NCI-H187 (cell line): ENCODE measurements around the gene KDM2B.
"Not testable (repeated sequence)": the region's sequence is repeated elsewhere in the genome, so short reads cannot be mapped to it uniquely, and the experiment has no call there.

Experiments
- DNase-seq, 2 experiments: peaks; one replicate each; lab custom pipeline; 2025; lab: John Stamatoyannopoulos, UW

The KDM2B gene

GRCh38 chr12:121584885-121585284, 4.1 kb upstream of the KDM2B start:
- not testable (repeated sequence) for DNase-seq

GRCh38 chr12:121583334-121583661, 2.5 kb upstream of the KDM2B start:
- DNase-seq, result not testable (repeated sequence)

- no peak for DNase-seq
These were observed 1.9 kb upstream of the KDM2B start for GRCh38 chr12:121582583-121583333.

DNA sequence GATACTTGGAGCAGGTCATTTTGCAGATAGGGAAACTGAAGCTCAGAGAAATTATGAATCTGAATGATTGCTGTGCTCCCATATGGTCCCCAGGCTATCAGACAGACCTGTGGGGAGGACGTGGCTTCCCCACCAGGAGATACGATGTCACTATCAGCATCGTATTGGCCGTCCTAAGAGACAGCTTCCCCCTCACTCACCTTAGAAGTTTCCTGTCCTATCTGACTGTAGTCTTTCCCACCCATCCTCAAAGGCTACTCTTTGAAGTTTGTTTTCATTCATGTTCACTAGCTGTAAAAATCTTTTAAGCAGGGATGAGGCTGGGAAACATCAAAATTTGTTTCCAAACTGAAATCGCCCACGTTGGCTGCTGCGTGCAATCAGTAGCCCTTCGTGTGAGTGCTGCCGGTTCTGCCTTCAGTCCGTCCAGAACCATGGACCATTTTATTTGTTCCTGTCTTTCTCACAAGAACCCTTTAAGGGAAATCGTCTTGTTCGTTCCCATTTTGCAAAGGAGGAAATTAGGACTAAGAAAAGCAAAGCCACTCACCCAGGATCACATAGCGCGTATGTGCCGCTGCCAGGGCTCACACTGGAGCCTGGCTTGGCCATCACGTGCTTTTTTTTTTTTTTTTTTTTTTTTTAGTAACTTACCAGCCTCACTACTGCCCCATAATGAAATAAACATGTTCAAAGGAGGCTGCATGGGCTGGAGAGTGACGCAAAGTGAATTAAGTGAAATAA, 1.0 kb upstream of the KDM2B start:
- peak in 1 of 2 experiments; percentile 52 for DNase-seq

DNA sequence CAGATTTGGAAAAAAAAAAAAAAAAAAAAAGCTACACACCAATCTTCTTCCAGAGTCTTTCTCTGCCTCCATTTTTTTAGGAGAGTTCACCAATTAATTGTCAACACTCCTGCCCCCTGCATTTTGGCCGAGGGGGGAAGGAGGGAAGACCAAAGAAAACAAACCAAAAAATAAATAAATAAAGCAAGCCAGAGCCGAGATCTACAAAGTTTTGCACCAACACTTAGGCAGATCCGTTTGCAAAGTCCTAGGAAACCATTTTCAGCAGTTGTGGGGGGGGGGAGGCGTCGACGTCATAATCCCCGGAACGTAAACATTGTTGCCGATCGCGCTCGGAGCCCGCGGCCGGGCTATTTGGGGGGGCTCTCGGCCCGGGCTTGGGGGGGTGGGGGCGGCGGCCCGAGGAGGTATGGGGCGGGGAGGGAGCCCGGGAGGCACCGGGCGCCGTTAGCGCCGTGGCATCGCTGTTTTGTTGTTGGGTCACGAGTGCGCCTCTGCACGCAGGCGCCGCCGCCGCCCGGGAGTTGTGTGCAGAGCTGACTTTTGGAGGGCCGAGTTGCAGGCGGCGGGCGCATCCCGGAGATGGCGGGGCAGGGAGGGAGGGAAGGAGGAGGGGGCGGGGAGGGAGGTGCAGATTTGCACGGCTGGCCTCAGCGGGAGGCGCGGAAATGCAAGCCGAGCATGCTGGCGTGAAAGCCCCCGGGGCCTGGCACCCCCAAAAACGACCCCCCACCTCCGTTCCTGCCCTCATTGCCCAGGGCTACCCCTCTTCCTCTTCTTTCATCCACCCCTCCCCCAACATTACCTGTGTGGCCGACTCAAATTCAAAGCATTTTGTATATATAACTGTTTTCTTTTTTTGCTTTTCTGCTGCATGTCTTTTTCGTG, 598 bp downstream of the KDM2B start:
- DNase-seq, result peak; percentile 71 to 84

DNA sequence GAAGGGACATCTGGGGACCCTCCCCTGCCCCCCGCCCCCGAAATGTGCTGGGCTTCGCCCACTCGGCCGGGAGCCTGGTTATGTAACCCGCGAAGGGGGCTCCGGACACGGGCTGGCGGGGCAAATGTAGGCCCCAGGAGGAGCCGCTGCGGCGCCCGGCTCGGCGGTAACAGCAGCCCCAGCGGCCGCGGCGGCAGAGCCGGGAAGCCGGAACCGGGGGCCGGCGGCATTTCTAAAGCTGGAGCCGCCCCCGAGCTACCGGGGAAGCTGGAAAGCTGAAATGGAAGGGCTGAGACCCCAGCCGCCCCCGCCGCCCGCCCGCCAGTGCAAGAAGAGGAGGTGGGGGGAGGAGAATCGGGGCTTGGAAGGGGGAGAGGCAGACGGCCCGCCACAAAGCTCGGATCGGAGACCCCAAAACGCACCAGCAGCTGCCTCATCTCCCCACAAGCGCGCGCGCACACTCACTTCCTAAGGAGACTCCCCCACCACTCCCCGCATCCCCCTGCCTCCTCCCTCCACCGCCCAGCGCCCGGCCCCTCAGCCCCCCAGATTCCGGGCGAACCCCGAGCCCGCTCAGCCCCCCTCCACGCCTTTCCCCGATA, 1.5 kb downstream of the KDM2B start:
- DNase-seq, result no peak

DNA sequence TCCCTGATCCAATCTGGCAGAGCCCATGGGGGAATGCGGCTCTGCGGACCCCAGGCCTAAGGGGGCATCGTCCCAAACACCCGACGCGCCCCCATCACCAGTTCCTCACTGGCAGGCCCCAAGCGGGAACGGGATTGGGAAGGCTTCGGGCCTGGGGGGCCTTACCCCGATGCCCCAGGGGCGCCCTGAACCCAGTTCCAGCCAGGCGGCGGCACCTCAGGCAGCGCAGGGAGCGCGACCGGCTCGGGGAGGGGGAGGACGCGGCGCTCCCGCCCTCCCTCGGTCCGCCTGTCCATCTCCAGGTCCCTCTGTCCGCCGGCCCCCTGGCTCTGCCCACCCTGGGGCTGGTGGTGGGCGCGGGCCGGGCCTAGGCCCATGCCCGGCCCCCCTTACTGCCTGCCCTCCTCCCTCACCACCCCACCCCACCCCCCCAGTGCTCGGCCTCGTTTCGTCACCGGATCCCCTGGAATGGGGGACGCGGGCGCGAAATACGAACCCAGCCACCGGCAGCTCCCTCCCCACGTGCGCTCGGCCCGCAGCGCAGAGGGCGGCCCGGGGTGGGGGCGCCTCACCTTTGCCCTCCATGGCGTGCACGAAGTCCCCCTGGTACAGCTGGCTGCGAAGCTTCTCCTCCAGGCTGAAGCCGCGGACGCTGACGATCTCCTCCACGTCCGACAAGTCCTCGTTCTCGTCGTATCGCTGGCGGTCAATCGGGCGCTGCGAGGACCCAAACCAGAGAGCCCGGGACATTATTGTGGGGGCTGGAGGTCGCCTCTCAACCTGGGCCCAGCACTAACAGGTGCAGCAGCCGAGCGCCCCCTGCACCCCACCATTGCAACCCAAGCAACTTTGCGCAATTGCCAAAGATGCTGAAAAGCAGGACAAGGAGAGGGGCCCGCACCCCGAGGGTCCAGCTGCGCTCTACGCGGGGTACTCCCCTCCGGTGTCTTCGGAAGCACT, 2.3 kb downstream of the KDM2B start:
- DNase-seq, result peak in 1 of 2 experiments; percentile 46

DNA sequence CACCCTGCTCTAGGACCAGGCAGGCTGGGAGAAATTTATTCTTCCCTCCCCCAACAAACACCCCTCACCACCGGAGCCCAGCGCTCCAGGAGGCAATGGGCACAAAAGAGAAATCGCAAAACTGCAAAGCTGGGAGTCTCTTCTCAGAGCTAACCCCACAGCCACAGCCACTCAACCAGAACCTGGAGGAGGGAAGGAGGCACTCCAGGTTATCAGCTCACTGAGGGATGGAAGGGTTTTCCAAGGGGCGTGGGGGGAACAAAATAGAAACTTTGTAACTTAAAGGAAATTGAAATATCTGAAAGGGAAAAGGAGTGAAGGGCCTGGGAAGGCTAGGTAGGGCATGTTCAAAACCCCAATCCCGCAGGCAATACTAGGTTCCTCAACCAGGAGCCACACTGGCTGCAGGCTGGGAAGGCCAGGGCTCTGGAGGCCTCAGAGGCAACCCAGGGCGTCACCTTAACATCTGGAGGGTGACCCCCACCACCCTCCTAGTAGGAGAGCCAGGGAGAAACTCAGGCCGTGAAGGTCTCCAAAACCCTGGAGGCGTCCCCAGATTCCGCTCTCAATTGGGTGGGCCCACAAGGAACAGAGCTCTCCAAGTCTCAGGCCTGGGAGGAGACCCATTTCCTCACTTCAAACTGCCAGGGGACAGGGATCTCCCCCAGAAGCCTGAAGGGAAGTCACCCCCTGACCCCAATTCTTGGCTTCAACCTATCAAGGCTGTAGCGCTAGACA, 3.2 kb downstream of the KDM2B start:
- DNase-seq, result peak; percentile 34 to 66

DNA sequence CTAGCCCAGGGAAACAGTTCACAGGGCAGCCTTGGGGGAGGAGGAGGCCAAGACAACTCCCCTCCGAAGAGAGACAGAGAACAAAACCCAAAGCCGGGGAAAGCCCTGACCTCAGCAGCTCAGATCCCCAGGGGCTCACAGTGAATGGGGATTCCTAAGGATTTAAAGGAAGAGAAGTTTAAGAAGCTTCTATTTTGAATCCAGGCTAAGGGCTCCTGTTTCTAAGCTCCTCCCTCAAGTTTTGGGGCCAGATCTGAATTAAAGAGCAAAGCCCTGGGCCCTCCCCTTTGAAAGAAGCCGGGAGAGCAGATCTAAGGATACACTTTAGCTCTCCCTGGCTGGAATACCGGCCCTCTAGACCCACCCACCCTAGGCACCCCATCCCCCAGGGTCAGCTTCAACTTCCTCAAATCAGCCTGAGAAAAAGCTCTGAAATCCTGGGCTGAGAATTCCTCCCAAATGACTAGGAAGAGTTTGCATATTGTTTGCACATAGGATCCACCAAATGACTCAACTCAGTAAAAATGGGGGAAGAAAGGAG, 3.9 kb downstream of the KDM2B start:
- DNase-seq, result no peak

DNA sequence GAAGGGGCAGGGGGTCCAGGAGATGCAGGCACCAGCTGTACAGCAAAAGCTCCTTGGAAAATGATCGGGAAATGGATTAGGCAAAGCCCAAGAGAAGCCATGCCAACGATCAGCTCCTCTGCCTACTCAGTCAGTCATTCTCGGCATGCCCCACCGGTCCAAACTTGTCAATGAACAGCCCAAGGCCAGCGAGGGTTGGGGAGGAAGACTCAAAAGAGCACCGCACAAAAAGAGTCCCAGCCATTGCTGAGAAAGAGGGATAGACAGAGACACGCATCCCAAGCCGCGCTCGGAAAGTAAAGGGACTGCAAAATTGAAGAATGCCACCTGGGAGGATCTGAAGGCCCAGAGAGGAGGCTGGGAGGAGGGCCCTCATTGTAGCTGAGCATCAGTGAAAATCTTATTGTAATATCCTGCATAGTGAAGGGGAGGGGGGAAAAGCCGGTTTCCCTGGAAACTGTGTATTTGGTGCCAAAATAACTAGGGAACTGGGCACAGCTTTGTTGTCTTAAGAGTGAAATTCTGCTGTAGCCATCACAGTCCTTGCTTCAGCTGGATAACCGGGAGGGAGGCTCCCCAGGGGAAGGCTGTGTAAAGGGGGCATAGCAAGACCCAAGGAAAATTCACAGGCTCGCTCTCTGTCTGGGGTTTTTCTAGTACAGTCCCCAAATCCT, 4.7 kb downstream of the KDM2B start:
- DNase-seq, result no peak

GRCh38 chr12:121575051-121575450, 5.8 kb downstream of the KDM2B start:
- DNase-seq, result no peak

- DNase-seq, result peak; percentile 87 to 92
These were observed 6.8 kb downstream of the KDM2B start for GRCh38 chr12:121574025-121574424.

GRCh38 chr12:121571920-121572319, 8.9 kb downstream of the KDM2B start:
- no peak for DNase-seq

DNA sequence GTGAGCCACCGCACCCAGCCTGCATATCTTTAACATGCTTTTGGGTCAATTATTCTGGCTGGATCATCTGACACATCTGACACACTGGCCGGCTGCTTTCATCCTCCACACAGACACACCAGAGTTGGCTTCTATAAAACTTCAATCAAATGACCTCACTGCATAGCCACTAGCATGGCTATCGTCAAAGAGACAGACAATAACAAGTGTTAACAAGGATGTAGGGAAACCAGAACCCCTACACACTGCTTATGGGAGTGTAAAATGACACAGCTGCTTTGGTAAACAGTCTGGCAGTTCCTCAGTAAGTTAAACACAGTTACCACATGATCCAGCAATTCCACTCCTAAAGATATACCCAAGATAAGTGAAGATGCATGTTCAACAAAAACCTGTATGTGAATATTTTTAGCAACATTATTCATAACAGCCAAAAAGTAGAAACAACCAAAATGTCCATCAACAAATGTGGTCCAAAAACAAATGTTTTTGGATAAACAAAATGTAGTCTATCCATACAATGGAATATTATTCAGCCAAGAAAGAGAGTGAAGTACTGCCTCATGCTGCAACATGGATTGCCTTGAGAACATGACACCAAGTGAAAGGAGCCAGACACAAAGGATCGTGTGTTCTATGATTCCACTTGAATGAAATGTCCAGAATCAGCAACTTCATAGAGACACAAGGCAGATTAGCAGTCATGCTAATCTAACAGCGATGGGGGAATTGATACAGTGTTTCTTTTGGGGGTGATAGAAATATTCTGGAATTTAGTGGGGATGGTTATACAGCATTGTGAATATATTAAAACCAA, 10.1 kb downstream of the KDM2B start:
- no peak for DNase-seq

DNA sequence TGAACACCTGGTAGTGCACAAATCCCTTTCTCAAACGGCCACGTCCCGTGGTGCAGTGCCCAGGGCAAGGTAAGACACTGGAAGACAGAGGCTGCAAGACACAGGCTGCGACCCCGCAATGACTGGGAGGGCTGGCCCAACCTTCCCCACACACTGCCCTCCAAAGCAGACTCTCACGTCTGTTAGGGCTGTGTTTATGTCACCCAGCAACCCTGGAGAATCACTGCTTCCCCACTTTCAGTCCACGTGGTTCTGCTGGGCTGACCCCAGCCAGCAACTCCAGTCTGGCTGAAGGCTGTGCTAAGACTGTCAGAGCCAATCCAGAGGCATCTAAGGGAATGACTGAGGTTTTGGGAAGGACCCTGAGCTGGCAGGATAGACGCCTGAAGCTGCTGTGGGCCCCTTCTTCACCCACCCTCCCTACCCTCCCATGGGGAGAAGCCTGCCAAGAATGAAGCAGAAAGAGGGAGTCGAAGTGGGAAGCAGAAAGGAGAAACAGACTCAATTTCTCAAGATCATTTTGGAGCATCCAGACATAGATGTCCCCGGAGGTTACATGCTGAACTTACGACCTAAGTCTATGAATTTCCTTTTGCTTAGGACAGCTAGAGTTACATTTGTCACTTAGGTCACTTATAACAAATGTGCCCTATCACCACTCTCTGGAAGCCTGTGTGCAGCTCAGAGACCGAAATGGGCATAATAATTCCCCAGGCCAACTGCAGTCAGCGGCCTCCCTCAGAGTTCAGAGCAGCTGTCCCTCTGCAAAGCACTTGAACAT, 11.7 kb downstream of the KDM2B start:
- no peak for DNase-seq

- no peak for DNase-seq
These were observed 12.3 kb downstream of the KDM2B start for GRCh38 chr12:121568518-121568917.

GRCh38 chr12:121565076-121565475, 15.7 kb downstream of the KDM2B start:
- no peak for DNase-seq

- DNase-seq, result no peak
These were observed 18.3 kb downstream of the KDM2B start for GRCh38 chr12:121562488-121562887.
